ENCODE results near the gene TOMM7. TPM values are rescaled to one million over a fixed set of nuclear protein-coding genes. Genes with fewer than 3 reads are reported as not detected.

Gene TOMM7
- polyA plus RNA-seq, 1 donor (not counting 4 experiments of a cell fraction or from before 2014, with no cell fraction given), result 1,291 TPM

DNA sequence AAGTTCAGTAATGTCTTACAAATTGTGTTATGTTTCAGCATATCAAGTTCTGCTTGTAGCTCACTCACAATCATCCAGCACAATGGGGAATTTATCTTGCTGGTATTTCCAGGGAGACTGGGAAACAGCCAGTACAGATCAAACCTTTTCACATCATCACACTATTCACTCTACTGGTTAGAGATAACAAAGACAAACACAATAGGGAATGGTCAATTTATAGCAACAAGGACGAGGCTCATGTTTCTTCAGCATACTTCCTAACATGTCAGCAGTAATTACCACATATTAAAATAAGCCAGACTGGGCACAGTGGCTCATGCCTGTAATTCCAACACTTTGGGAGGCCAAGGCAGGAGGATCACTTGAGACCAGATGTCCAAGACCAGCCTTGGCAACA lies 38.3 kb downstream of the TOMM7 start:
- dilution Hi-C loops (cut with MboI; ENCODE audit: extremely low pct_ligation_motif_present, low sequenced_read_pairs), result no loop called here

DNA sequence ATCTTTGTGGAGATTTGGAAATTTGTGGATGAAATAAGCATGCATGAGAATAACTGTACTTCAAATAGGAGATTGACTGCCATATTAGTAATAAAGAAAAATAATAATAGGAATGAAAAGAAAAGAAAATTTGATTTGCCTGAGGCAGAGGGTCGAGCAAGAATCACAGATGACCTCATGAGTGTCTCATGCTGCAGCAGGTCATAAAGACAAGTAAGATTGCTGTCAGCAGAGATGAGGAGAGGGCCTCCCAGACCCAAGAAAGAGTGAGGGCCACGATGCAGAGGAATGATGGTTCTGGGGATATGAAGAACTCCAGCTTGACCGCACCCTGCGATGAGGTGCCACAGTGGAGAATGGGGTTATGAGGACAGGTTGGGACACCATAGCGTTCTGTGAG lies 39.2 kb downstream of the TOMM7 start:
- H3K27ac ChIP-seq (ENCODE audit: control insufficient read depth, insufficient read depth, low read length), result no peak overlapping the region
- H3K4me3 ChIP-seq (ENCODE audit: control insufficient read depth in 2 of 3, extremely low read depth in 1 of 3, insufficient read depth in 2 of 3, low read depth in 1 of 3, low read length in 3 of 3), result no peak overlapping the region
- no peak overlapping the region for H3K4me2 ChIP-seq (ENCODE audit: control insufficient read depth, extremely low read depth, insufficient read depth, low read depth, low read length)
- H3K36me3 ChIP-seq (ENCODE audit: control insufficient read depth in 2 of 2, extremely low read depth in 1 of 2, insufficient read depth in 2 of 2, low read length in 2 of 2), result no peaks in the 10 kb centered on the region
- H2AFZ ChIP-seq (ENCODE audit: control insufficient read depth, low read length), result no peak overlapping the region
- dilution Hi-C loops (cut with MboI; ENCODE audit: extremely low pct_ligation_motif_present, low sequenced_read_pairs), result no loop called here
- H3K9ac ChIP-seq (ENCODE audit: control insufficient read depth, extremely low read depth, insufficient read depth, low read length), result no peak overlapping the region
- H3K79me2 ChIP-seq (ENCODE audit: control insufficient read depth, insufficient read depth, low read length), result no peaks in the 10 kb centered on the region
- no peak for TF ChIP-seq EZH2 (IDR thresholded peaks at IDR 0.05; ENCODE audit: low read length)
- TF ChIP-seq, protein P1, sequence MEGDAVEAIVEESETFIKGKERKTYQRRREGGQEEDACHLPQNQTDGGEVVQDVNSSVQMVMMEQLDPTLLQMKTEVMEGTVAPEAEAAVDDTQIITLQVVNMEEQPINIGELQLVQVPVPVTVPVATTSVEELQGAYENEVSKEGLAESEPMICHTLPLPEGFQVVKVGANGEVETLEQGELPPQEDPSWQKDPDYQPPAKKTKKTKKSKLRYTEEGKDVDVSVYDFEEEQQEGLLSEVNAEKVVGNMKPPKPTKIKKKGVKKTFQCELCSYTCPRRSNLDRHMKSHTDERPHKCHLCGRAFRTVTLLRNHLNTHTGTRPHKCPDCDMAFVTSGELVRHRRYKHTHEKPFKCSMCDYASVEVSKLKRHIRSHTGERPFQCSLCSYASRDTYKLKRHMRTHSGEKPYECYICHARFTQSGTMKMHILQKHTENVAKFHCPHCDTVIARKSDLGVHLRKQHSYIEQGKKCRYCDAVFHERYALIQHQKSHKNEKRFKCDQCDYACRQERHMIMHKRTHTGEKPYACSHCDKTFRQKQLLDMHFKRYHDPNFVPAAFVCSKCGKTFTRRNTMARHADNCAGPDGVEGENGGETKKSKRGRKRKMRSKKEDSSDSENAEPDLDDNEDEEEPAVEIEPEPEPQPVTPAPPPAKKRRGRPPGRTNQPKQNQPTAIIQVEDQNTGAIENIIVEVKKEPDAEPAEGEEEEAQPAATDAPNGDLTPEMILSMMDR (optimal IDR thresholded peaks at IDR 0.05 in 1 of 3, IDR thresholded peaks at IDR 0.05 in 1 of 3, conservative IDR thresholded peaks at IDR 0.05 in 1 of 3; ENCODE audit: extremely low read depth in 1 of 3, insufficient read depth in 2 of 3, low read length in 3 of 3), result no peak
- no peak for FAIRE-seq
- no peaks in the 10 kb centered on the region for H3K9me1 ChIP-seq (ENCODE audit: control insufficient read depth, extremely low read depth, insufficient read depth, low read length)
- H4K20me1 ChIP-seq (ENCODE audit: control insufficient read depth, extremely low read depth, insufficient read depth, low read length), result no peaks in the 10 kb centered on the region
- no peaks in the 10 kb centered on the region for H3K4me1 ChIP-seq (ENCODE audit: control insufficient read depth, extremely low read depth, insufficient read depth, low read length)
- no peaks in the 10 kb centered on the region for H3K9me3 ChIP-seq (ENCODE audit: control insufficient read depth, low read depth, low read length)
- no peak for DNase-seq (ENCODE audit: low read depth, low spot score)
- H3K27me3 ChIP-seq (ENCODE audit: control insufficient read depth, extremely low read depth, insufficient read depth, low read length), result no peaks in the 10 kb centered on the region

More for the DNA sequence above, 38.3 kb downstream of the TOMM7 start:
- Histone ChIP-seq H2AFZ (ENCODE audit: control insufficient read depth, low read length) (no peak overlapping the region), H3K4me3 (ENCODE audit: control insufficient read depth in 2 of 3, extremely low read depth in 1 of 3, insufficient read depth in 2 of 3, low read depth in 1 of 3, low read length in 3 of 3) (no peak overlapping the region), H3K36me3 (ENCODE audit: control insufficient read depth in 2 of 2, extremely low read depth in 1 of 2, insufficient read depth in 2 of 2, low read length in 2 of 2) (no peaks in the 10 kb centered on the region), H3K27me3 (ENCODE audit: control insufficient read depth, extremely low read depth, insufficient read depth, low read length) (no peaks in the 10 kb centered on the region), H3K79me2 (ENCODE audit: control insufficient read depth, insufficient read depth, low read length) (no peaks in the 10 kb centered on the region), H3K9me3 (ENCODE audit: control insufficient read depth, low read depth, low read length) (no peaks in the 10 kb centered on the region), H3K27ac (ENCODE audit: control insufficient read depth, insufficient read depth, low read length) (no peak overlapping the region), H3K4me2 (ENCODE audit: control insufficient read depth, extremely low read depth, insufficient read depth, low read depth, low read length) (no peak overlapping the region), H3K4me1 (ENCODE audit: control insufficient read depth, extremely low read depth, insufficient read depth, low read length) (no peaks in the 10 kb centered on the region), H3K9me1 (ENCODE audit: control insufficient read depth, extremely low read depth, insufficient read depth, low read length) (no peaks in the 10 kb centered on the region), H4K20me1 (ENCODE audit: control insufficient read depth, extremely low read depth, insufficient read depth, low read length) (no peaks in the 10 kb centered on the region), H3K9ac (ENCODE audit: control insufficient read depth, extremely low read depth, insufficient read depth, low read length) (no peak overlapping the region)
- FAIRE-seq (no peak), DNase-seq (ENCODE audit: low read depth, low spot score) (no peak)
- TF ChIP-seq EZH2 (IDR thresholded peaks at IDR 0.05; ENCODE audit: low read length), result no peak
- TF ChIP-seq, protein P1 (optimal IDR thresholded peaks at IDR 0.05 in 1 of 3, IDR thresholded peaks at IDR 0.05 in 1 of 3, conservative IDR thresholded peaks at IDR 0.05 in 1 of 3; ENCODE audit: extremely low read depth in 1 of 3, insufficient read depth in 2 of 3, low read length in 3 of 3), result no peak
